KG1 (cell line): ENCODE data around the gene HCFC1R1.
A peak's percentile ranks its signal among the peaks of the same experiment; 100 is the strongest.

Source experiments
- DNase-seq: peaks from one replicate; lab custom pipeline; 2025; lab: John Stamatoyannopoulos, UW

HCFC1R1 gene

DNA sequence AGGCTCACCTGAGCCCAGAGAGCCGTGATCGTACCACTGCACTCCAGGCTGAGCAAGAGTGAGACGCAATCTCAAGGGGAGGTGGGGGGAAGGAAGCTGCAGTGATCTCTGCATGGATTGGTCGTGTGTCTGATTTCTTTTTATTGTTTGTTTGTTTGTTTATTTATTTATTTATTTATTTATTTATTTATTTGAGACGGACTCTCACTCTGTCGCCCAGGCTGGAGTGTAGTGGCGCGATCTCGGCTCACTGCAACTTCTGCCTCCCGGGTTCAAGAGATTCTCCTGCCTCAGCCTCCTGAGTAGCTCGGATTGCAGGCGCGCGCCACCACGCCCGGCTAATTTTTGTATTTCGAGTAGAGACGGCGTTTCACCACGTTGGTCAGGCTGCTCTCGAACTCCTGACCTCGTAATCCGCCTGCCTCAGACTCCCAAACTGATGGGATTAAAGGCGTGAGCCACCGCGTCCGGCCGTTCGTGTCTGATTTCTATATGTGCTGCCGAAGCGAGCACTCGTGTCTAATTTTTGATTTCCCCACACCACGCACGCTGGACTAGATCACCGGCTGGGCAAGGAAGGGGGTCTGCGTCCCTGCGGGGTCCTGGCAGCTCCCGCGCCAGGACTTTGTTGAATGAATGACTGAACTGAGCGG, 4.0 kb downstream of the HCFC1R1 start:
- no peak for DNase-seq

DNA sequence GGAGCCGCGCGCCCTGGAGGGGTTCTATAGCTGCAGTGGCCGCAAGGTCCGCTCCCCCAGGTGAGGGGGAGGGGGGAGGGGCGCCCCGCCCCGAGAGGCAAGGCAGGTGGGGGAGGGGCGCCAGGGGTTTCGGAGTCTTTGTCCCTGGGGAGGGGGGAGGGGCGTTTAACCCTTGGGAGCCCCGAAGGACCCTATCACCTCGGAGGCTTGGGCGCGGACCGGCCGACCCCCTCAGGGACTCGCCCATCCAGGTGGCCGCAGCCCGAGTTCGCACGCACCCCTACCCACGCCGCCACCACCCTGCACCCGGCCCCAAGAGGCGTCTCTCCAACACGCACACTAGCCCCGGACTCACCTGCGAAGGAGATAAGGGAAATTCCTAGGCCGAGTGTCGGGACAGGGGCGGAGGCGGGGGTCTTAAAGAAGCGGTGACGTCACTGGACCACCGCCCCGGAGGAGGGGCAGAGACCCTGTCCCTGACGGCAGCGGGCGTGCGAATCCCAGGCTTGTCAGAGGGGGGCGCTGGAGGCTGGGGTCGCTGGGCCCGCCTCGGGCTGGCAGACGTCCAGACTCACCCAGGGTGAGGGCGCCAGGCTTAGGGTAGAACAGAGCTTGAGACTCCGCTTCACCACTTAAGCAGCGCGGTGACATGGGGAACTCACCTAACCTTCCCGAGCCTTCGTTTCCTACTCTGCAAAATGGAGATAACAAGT, 5.8 kb downstream of the HCFC1R1 start, which contains the start of gene CLDN6:
Gene CLDN6, minus strand, starts transcription at position 390 of the 713 bp plus-strand sequence. CDS start 2,162 bp downstream, outside the sequence.
- DNase-seq: no peak

DNA sequence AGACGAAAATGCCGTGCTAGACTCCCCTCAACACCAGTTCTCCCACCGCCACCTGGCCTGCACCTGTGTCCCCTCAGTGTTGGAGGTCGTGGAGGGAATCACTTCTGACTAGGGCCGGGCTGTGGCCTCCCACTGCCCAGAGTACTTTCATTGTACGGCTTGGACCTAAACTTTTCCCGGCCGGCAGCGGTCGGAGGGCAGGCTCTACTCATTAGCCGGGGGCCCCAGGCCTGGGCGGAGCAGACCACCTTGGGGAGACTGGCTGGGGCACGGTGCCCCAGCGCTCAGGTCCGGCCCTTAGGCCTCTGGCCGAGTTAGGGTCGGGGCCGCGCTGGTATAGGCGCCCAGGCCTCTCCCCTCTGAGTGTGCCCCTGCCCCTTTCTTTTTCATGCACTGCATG, 6.4 kb downstream of the HCFC1R1 start:
- no peak for DNase-seq

DNA sequence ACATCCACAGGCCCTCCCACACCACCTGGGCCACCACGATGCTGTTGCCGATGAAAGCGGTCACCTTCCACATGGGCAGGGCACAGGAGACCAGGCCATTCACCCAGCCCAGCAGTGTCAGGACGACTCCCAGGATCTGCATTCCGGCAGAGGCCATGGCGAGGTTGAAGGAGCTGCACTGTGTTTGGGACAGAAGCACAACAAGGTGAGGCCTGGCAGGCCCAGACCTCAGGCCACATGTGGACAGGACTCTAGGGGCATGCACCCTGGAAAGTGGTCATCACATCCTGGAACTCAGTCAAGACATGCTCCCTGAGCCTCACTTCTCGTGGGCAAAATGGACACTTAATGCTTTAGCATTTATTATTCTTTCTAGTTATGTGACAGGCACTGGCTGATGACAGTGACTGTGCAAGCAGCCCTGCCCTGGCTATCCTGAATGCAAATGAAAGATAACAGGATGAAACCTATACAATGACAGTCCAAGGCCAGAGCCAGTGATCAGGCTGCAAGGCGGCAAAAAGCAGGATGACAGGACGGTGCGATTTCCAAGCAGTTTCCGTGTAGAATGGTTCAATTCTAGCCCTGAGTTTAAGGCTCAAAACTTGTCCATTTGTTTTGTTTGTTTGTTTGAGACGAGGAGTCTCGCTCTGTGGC, 7.7 kb downstream of the HCFC1R1 start:
- no peak for DNase-seq

DNA sequence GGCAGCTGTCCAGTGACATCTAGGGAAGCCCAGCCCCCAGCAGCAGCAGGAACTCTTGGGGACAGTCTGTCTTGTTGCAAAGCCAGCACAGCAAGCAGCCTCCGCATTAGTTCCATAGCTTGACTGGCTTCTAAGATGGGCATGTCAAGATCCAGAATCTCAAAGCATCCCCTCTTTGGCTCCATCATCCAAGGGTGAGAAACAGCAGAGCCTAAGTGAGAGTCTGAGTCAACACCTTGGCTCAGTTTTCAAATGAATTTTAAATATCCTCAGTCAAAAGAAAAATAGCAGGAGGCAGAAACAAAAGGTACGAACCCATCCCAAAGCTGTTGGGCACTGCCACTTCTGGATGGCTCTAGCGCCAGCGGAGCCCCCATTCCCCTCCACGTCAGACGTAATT, 8.8 kb downstream of the HCFC1R1 start:
- no peak for DNase-seq

DNA sequence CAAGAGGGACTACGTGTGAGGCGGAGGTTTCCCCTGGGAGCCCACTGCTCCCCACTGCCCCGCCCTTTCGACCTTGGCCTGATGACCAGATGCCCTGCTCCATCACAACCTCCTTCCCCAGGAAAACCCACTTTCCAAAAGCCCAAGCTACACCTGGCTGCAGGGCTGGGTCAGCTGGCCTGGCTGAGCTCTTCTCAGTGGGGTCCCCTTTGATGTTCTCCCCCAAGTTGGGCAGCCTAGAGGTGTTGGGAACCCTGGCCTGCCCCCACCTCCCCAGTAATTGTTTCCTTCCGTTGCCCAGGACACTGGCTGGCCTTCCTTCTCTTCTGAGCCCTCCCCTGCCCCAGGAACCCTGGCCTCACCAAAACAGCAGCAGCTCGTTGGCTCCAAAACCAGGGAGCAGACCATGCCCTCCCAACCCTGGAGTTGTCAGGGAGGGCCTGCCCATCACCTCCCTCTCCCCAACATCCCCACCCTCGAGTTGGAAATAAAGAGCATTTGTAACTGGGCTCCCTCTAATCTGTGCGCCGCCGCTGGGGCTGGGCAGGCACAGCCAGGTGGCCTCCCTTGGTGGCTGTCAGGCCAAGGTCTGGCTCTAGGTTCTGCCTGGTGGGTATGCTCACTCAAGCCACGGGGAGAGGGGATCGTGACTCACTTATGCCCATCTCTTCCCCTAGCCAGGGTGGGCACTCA, 9.6 kb downstream of the HCFC1R1 start:
- no peak for DNase-seq

DNA sequence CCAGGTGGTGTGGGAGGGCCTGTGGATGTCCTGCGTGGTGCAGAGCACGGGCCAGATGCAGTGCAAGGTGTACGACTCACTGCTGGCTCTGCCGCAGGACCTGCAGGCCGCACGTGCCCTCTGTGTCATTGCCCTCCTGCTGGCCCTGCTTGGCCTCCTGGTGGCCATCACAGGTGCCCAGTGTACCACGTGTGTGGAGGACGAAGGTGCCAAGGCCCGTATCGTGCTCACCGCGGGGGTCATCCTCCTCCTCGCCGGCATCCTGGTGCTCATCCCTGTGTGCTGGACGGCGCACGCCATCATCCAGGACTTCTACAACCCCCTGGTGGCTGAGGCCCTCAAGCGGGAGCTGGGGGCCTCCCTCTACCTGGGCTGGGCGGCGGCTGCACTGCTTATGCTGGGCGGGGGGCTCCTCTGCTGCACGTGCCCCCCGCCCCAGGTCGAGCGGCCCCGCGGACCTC, 10.2 kb downstream of the HCFC1R1 start:
- no peak for DNase-seq

DNA sequence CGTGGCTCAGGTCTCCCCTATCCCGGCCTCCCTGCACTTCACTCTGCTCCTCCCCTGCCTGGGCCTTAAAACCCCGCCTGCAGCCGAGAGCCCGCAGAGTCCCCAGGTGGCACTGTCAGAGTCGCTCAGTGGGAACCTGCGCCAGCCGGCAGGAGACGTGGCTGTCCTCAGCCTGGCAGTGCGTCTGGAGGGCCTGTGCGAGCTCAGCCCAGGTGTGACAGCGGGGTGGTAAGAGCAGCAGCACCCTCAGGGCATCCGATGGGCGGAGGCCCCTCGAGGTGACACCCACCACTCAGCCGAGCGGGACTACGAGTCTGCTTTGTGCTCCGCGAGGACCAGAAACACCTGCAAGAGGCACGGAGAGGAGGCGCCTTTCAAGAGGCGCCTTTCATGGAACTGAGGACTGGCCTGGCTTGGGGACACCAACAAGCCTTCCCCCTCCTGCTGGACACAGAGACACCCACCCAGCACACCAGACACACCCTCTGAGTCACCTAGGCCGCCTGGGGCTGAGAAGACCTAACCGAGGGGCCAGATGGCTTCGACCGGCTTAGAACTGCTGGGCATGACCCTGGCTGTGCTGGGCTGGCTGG, 10.8 kb downstream of the HCFC1R1 start, which contains the start of gene CLDN9:
Gene CLDN9, plus strand, starts transcription at position 96 of the 593 bp plus-strand sequence. Its CDS starts 440 bp downstream, at position 536.
- no peak for DNase-seq

DNA sequence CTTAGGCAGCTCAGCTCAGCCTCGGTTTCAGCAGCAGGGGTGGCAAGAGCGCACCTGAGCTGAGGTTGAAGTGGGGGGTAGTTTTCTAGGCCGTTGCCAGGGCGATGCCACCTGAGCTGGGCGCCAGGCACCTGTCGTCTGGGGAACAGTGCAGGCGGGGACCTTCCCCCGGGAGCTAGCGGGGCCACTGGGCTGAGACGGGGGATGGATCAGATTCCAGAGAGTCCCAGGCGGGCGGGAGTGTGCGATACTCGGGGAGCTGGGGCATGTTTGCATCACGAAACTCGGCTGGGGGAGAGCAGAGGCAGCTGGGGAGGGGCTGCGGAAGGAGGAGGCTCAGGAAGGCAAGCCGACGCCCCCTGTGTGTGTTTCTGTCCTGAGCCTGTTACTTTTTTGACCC, 11.5 kb downstream of the HCFC1R1 start:
- no peak for DNase-seq

DNA sequence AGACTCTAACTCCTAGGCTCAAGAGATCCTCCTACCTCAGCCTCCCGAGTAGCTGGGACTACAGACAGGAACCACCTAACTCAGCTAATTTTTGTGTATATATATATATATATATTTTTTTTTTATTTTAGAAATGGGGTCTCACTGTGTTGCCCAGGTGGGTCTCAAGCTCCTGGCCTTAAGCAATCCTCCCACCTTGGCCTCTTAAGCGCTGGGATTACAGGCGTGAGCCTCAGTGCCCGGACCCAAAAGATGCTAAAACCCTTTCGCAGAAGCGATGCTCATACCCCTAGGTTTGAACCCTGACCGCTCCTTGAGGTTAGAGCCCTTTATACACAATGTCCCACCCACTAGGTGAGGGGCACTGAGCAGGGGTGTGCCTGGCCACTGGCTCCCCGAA, 13.2 kb downstream of the HCFC1R1 start:
- DNase-seq: no peak

DNA sequence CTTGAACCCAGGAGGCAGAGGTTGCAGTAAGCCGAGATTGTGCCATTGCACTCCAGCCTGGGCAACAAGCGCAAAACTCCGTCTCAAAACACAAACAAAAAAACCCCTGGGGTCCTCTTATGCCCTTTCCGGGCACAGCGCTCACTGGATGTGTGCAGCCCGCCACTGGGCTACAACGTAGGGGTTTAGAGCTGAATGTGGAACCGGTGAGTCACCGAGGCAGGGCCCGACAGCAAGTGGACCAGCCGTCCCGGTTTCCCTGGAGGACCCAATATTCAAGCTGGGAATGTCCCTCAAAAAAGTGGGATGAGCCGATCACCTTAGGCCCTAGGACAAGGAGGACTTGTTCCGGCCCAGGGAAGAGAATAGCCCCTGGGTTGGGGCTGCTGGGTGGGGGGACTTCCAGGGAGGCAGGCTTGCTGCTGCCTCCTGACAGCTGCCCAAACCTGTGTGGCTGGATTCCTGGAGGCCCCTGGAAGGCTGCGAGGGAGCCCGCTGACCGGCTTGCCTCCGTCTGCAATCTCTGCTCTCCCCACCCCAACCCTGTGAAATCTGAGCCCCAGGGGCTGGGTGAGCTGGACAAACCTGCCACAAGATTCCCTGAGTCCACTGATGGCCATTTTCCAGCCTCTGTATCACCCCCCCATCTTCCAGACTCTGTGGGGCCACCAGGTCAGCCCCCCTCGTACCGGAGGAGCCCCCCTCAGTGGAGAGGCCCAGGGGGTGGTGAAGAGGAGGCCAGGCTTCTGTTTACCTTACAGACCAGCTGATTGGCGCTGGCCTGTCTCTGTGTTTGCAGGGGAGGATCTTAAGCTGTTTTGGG, 14.0 kb downstream of the HCFC1R1 start:
- no peak for DNase-seq

DNA sequence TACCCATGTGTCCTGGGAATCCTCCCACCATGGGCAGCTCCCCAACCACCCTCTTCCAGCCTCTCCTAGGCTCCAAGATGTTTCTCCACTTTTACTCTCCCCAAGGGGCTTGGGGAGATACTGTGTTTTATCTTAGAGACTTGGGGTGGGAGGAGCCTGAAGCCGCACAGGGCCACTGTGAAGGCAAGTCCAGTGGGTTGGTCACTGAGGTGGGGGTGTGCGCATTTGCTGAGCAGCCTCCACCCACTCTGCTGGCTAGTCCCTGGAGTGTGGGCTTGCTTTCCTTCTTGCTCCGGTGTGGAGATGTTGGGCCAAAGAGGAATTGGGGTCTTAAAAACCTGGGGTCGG, 15.1 kb downstream of the HCFC1R1 start:
- no peak for DNase-seq

DNA sequence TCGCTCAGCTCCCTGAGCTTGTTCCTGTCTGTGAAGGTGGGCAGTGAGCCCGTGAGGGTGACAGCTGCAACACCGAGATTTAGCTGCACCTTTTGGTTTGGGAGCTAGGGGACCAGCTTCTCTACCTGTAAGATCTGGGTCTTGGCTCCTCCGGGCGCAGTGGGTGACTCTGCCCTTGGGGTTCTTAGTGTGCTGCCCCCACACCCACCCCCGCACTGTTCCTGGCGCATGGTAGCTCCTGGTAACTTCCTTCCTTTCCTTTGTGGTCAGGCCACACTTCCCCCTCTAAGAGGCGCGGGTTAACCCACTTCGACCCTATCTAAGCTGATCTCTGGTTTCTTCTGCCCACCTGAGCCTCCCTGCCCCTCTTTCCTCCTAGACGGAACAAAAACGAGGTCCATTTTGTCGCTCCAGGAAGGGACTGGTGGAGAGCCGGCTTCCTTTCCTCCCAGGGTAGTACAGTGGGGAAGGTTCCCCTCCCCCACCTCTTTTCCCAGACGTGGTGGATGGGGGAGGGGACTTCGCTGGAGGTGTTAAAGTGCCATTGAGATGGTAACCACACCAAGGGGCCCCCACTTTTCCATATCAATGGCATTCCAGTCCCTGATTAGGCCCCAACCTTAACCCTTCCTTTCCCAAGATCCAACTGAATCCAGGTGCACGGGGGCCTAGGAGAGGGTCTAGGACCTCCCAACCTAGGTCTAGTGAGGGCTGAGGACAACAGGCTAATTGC, 15.6 kb downstream of the HCFC1R1 start:
- peak; percentile 28 for DNase-seq

DNA sequence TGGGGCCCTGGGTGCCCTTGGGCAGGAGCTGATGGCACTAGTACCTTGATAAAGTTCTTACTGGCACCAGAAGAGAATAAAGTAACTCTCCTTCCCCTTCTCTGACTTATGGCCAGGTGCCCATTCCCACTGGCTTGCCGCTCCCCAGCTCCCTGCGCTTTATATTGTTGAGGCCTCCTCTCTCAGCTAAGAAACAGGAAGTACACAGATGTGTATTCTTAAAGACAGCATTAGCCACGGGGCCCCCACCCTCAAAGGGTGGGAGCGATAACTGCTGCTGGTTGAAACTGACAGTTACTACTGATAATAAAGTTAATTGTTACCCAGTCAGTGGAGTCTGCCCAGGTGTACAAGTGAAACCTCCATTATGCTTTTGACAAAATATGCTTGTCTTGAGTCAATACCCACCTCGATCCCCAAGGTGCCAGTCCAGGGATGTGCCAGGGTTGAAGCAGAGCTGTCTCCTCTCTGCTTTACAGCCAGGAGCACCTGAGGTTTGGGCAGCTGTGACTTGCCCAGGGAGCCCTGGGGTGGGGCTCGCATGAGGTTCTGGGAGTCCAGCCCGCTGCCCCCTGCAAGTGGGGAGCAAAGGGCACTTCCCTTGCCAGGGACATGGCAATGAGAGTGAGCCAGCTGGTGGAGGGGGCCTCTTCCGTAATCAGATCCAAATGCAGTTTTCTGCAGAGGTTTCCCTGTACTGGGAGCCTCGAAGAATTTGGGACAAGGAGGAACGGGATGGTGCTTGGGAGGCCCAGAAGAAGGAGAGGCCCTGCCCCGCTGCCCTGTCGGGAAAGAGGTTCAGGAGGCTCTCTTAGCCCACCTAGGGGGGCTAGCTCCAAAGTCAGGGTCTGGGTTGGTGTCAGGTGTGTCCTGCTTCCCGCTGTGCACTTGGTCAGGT, 16.4 kb downstream of the HCFC1R1 start:
- peak; percentile 38 for DNase-seq

DNA sequence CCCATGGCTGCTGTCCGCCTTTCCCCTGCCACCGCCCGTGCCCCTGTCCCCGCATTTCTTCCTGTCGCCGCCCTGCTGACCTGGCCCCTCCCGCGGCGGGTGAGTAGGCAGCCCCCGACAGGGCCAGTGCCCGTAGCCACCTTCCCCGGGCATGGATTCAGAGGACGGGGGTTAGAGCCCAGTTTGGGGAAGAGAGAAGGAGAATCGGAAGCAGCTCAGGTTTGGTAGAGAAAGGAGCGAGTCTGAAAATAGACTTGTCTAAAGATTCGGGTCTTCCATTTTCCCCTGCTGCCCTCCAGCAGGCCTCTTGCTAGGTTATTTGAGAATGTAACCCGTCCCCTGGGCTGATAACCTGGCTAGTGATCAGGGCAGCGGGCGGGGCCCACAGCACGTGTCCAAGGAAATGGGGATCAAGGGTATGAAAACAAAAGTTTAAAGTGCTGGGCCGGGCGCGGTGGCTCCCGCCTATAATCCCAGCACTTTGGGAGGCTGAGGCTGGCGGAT, 18.9 kb downstream of the HCFC1R1 start:
- peak; percentile 18 for DNase-seq

DNA sequence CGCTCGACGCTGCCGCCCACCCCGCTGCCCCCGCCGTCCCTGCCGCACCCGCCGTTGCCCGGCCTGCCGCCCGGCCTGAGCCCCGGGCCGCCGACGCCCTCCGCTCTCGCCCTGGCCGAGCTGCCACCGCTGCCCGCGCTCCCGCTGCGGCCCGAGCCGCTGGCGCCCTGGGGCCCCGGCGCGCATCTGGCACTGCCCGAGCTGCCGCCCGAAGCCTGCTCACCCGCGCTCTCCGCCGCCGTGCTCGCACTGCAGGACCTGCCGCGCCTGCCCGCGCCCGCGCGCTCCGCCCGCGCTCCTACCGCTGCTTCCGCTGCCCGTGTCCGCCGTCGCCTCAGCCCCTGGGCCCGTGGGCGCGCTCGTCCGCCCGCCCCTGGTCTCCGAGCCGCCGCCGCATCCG, 19.4 kb downstream of the HCFC1R1 start:
- no peak for DNase-seq

DNA sequence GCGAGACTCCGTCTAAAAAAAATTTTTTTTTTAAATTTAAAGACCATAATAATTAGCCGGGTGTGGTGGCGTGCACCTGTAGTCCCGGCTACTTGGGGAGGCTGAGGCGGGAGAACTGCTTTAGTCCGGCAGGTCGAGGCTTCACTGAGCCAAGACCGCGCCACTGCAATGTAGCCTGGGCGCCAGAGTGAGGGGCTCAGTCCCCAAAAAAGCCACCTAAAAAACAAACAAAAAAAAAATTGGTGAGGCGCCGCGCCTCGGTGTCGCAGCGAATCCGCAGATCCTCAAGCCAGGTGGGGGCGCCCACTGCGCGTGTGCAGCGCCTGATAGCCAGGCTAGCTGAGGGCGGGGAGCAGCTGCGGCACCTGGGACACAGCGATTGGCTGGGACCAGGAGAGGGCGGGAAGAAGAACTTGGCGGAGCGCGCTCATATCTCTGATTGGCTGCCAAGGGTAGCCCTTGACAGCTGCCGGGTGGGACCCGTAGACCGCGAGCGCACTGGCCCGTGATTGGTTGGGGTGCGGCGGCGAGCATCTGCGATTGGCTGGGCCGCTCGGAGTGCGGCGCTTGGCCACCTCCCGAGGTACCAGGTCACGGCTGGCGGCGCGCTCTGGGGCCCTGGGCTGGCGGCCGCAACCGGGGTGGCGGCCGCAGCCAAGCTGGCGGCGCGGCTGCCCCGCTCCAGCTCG, 20.0 kb downstream of the HCFC1R1 start:
- peak; percentile 97 for DNase-seq

DNA sequence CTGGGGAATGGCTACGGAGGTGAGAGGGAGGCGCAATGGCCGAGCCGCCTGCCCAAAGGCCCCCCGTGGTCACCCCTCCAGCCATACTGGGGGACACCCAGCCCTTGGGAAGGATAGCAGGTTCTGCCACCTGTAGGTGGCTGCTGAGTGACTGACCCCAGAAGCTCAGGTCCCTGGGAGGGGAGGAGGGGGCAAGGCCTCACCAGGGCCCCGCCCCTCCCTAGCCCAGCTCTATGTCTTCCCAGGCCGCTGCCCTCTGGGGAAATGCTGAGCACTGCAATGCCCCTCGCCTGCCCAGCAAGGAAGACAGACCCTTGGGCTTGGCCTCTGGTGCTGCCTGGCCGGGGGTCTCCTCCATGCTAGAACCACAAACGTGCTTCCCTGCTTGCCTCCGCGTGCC, 22.4 kb downstream of the HCFC1R1 start:
- DNase-seq: no peak

DNA sequence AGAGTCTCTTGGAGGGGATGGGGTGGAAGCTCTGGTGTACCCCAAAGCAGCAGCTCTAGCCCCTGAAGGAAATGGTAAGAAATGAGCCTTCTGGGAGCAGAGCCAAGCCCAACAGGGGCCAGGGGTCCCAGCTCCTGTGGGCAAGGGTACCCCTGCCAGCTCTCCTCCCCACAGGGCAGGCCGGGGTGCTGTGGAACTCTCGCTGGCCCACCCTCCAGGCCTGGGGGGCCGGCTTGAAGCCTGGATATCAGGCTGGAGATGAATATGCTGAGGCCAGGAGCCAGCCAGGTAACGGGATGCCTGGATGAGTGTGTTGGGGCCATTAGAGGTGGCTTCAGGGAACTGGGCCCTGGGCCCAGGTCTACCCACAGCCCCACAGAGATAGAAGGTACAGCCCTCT, 23.2 kb downstream of the HCFC1R1 start:
- DNase-seq: no peak
